Keratinocyte (primary cell): ENCODE results near the gene PSAPL1. TPM values are rescaled to one million over a fixed set of nuclear protein-coding genes. Genes with fewer than 3 reads are reported as not detected.

Experiments
- DNase-seq: peaks from one replicate; pipeline ENCODE4 v3.0.0-alpha.2; 2011; ENCODE audit warnings: low read depth, missing footprints, low spot score
- FAIRE-seq: peaks from 2 replicates; lab custom pipeline; 2011; peaks lifted over from hg19 to GRCh38; lab: Jason Lieb, UNC
- H2AFZ ChIP-seq: 2 replicates; pipeline ENCODE4 v1.6.0; 2012; ENCODE audit warnings: low read length, control low read depth, inconsistent platforms; ENCODE audit not compliant: control insufficient read depth
- H3K27ac ChIP-seq: 2 replicates; pipeline ENCODE4 v1.5.1; 2011; ENCODE audit warnings: low read length; ENCODE audit not compliant: control insufficient read depth, insufficient read depth
- H3K27me3 ChIP-seq: 3 replicates; pipeline ENCODE4 v1.6.0; 2011; ENCODE audit warnings: low read length; ENCODE audit not compliant: control insufficient read depth, insufficient read depth; ENCODE audit errors: extremely low read depth
- H3K36me3 ChIP-seq, 2 experiments: 2 replicates in 1 of 2; 3 replicates in 1 of 2; pipeline ENCODE4 v1.5.1; 2011; ENCODE audit warnings: low read length in 2 of 2, mild to moderate bottlenecking in 1 of 2; ENCODE audit not compliant: control insufficient read depth in 2 of 2, insufficient read depth in 2 of 2; ENCODE audit errors: extremely low read depth in 1 of 2
- H3K4me1 ChIP-seq: 3 replicates; pipeline ENCODE4 v1.5.1; 2011; ENCODE audit warnings: low read length; ENCODE audit not compliant: control insufficient read depth, insufficient read depth; ENCODE audit errors: extremely low read depth
- H3K4me2 ChIP-seq: 3 replicates; pipeline ENCODE4 v1.6.0; 2011; ENCODE audit warnings: low read depth, low read length; ENCODE audit not compliant: control insufficient read depth, insufficient read depth; ENCODE audit errors: extremely low read depth
- H3K4me3 ChIP-seq, 3 experiments: fragments of 200-600 bp in 1 of 3; sonication (generic) in 1 of 3; 2 replicates in 2 of 3; 3 replicates in 1 of 3; pipeline ENCODE4 v1.5.1; 2011 to 2016; ENCODE audit warnings: low read length in 3 of 3, mild to moderate bottlenecking in 3 of 3, control low read depth in 2 of 3, inconsistent platforms in 1 of 3, low read depth in 1 of 3, mixed read lengths in 1 of 3, mixed run types in 1 of 3, moderate library complexity in 1 of 3; ENCODE audit not compliant: control insufficient read depth in 2 of 3, insufficient read depth in 2 of 3; ENCODE audit errors: extremely low read depth in 1 of 3
- H3K79me2 ChIP-seq: 2 replicates; pipeline ENCODE4 v1.6.0; 2012; ENCODE audit warnings: low read length; ENCODE audit not compliant: control insufficient read depth, insufficient read depth
- H3K9ac ChIP-seq: 3 replicates; pipeline ENCODE4 v1.6.0; 2011; ENCODE audit warnings: low read length; ENCODE audit not compliant: control insufficient read depth, insufficient read depth; ENCODE audit errors: extremely low read depth
- H3K9me1 ChIP-seq: 3 replicates; pipeline ENCODE4 v1.6.0; 2011; ENCODE audit warnings: low read length; ENCODE audit not compliant: control insufficient read depth, insufficient read depth; ENCODE audit errors: extremely low read depth
- H3K9me3 ChIP-seq: 2 replicates; pipeline ENCODE4 v1.5.1; 2012; ENCODE audit warnings: low read depth, low read length; ENCODE audit not compliant: control insufficient read depth
- H4K20me1 ChIP-seq: 3 replicates; pipeline ENCODE4 v1.6.0; 2011; ENCODE audit warnings: low read length; ENCODE audit not compliant: control insufficient read depth, insufficient read depth; ENCODE audit errors: extremely low read depth
- EZH2 ChIP-seq: IDR thresholded peaks from one replicate; pipeline ENCODE4 v1.6.1; 2012; ENCODE audit warnings: inconsistent platforms, mild to moderate bottlenecking, low read length, moderate library complexity
- dilution Hi-C: fragments of 300-500 bp; cut with MboI; formaldehyde crosslinking; loops from one replicate; pipeline ENCODE4 v1.7.0; 2020; ENCODE audit warnings: low sequenced_read_pairs; ENCODE audit not compliant: extremely low pct_ligation_motif_present
- polyA plus RNA-seq, 5 experiments: library from polyadenylated mRNA; depleted of rRNA in 3 of 5; stranded (reverse) in 3 of 5; stranded (forward) in 1 of 5; unstranded in 1 of 5; fragments of >200 nt; gene quantifications; 1 replicate in 1 of 5; 2 replicates in 3 of 5; 3 replicates in 1 of 5; pipeline versions ENCODE4 v1.2.1 to v1.2.3, GENCODE V29; 2011 to 2012; ENCODE audit warnings: missing spikeins in 2 of 5, low read depth in 1 of 5, low replicate concordance in 1 of 5
- TF ChIP-seq, protein P1 (sequence below), 3 experiments: IDR thresholded peaks in 1 of 3; conservative IDR thresholded peaks in 1 of 3; optimal IDR thresholded peaks in 1 of 3; 2 replicates in 2 of 3; 3 replicates in 1 of 3; pipeline versions ENCODE3 to v1.5.1; 2011; ENCODE audit warnings: low read length in 3 of 3, mild to moderate bottlenecking in 3 of 3, moderate library complexity in 2 of 3, control low read depth in 1 of 3, inconsistent platforms in 1 of 3; ENCODE audit not compliant: insufficient read depth in 2 of 3; ENCODE audit errors: extremely low read depth in 1 of 3

The PSAPL1 gene
- polyA plus RNA-seq, 1 donor (not counting 4 experiments of a cell fraction or from before 2014, with no cell fraction given) = 0.03 TPM

DNA sequence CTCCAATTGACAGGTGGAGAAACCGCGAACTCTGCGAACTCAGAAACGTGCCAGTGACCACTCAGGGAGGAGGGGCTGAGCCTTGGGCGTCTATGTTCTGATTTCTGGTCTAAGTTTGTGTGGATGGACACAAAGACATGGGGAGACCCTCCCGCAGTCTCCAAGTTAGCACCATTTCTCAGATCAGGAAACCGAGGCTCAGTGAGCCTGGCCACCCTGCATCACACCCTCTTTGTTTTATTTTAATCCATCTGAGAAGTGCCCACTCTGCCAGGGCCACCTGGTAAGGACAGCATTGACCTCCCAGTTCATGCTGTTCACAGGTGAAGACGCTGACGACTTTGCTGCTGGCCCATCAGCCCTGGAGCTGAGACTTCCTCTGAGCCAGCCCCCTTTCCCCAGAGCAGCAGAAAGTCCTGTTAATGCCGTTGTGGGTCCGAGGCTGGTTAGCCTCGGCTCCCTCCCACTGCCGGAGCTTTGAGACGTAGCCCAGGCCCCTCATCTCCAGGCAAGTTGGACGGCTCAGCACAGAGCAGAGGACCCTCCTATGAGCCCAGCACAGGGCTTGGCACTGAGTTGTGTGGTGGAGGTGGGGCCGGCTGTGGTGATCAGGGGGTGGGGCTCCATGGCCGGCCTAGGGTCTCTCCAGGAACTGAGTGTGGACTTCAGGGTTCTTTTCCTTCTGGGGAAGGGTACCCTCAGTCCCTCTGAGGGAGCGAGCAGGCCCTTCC is 43.7 kb downstream of the PSAPL1 start:
- H3K4me1 ChIP-seq = no peaks in the 10 kb centered on the region
- TF ChIP-seq, protein P1, sequence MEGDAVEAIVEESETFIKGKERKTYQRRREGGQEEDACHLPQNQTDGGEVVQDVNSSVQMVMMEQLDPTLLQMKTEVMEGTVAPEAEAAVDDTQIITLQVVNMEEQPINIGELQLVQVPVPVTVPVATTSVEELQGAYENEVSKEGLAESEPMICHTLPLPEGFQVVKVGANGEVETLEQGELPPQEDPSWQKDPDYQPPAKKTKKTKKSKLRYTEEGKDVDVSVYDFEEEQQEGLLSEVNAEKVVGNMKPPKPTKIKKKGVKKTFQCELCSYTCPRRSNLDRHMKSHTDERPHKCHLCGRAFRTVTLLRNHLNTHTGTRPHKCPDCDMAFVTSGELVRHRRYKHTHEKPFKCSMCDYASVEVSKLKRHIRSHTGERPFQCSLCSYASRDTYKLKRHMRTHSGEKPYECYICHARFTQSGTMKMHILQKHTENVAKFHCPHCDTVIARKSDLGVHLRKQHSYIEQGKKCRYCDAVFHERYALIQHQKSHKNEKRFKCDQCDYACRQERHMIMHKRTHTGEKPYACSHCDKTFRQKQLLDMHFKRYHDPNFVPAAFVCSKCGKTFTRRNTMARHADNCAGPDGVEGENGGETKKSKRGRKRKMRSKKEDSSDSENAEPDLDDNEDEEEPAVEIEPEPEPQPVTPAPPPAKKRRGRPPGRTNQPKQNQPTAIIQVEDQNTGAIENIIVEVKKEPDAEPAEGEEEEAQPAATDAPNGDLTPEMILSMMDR (optimal IDR thresholded peaks at IDR 0.05 in 1 of 3, IDR thresholded peaks at IDR 0.05 in 1 of 3, conservative IDR thresholded peaks at IDR 0.05 in 1 of 3; ENCODE audit: extremely low read depth in 1 of 3, insufficient read depth in 2 of 3, low read length in 3 of 3) = no peak
- TF ChIP-seq EZH2 = no peak
- H3K27ac ChIP-seq = no peak overlapping the region
- no peak overlapping the region for H3K4me3 ChIP-seq
- DNase-seq = no peak
- no peaks in the 10 kb centered on the region for H3K36me3 ChIP-seq
- H3K27me3 ChIP-seq = peaks cover 26% of the 10 kb centered on the region
- dilution Hi-C loops = no loop called here
- H3K9ac ChIP-seq = no peak overlapping the region
- FAIRE-seq = no peak
- peaks cover 3% of the 10 kb centered on the region for H3K9me3 ChIP-seq
- no peaks in the 10 kb centered on the region for H4K20me1 ChIP-seq
- no peak overlapping the region for H2AFZ ChIP-seq
- no peaks in the 10 kb centered on the region for H3K9me1 ChIP-seq
- no peak overlapping the region for H3K4me2 ChIP-seq
- H3K79me2 ChIP-seq = no peaks in the 10 kb centered on the region

DNA sequence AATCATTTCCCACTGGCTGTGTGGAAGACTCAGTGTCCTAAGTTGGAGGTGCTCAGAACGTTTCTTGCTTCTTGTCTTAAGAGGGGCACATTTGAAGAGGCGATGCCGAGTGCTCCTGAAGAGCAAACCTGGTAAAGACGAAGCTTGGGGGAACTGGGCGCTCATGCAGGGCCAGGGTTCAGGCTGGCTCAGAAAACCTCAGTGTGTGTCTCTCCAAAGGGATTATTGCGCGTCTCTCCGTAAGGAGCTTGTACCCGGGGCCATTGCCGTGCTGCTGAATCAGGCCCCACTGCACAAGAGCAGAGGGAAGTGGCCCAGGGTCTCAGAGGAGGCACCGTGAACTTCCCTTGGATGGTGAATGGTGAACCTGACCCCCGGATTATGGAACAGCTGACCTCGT is 44.4 kb downstream of the PSAPL1 start:
- H2AFZ ChIP-seq = no peak overlapping the region
- H3K4me2 ChIP-seq = no peak overlapping the region
- H4K20me1 ChIP-seq = no peaks in the 10 kb centered on the region
- no peak overlapping the region for H3K4me3 ChIP-seq
- DNase-seq (no peak), FAIRE-seq (no peak)
- no peaks in the 10 kb centered on the region for H3K79me2 ChIP-seq
- no peak for TF ChIP-seq EZH2
- TF ChIP-seq, protein P1 (optimal IDR thresholded peaks at IDR 0.05 in 1 of 3, IDR thresholded peaks at IDR 0.05 in 1 of 3, conservative IDR thresholded peaks at IDR 0.05 in 1 of 3; ENCODE audit: extremely low read depth in 1 of 3, insufficient read depth in 2 of 3, low read length in 3 of 3) = no peak
- H3K9ac ChIP-seq = no peak overlapping the region
- H3K4me1 ChIP-seq = no peaks in the 10 kb centered on the region
- H3K27ac ChIP-seq = no peak overlapping the region
- H3K36me3 ChIP-seq = no peaks in the 10 kb centered on the region
- H3K27me3 ChIP-seq = peaks cover 20% of the 10 kb centered on the region
- dilution Hi-C loops = no loop called here
- H3K9me3 ChIP-seq = peaks cover 5% of the 10 kb centered on the region
- no peaks in the 10 kb centered on the region for H3K9me1 ChIP-seq
